Measurements from ENCODE around the gene ADD2. TPM values are rescaled to one million over a fixed set of nuclear protein-coding genes. Genes with fewer than 3 reads are reported as not detected.

ADD2 gene
- total and polyA plus RNA-seq, 7 experiments from 2014 or later = 1.8 to 18.8 (median 7.3) TPM

GRCh38 chr2:70747284-70747683, 20.7 kb downstream of the ADD2 start:
- Mint-ChIP-seq H3K4me1 (peaks cover 0 to 21% (median 10%) of the 10 kb centered on the region in 7 donors), H3K27ac (peak overlapping the region in 1 of 9 donors; percentile 5)
- CTCF ChIA-PET = interaction anchor here (0.6 kb wide), 1 partner anchor 171 kb away, joined by 3 read pairs; no protein-coding TSS in a partner anchor

GRCh38 chr2:70746094-70746974, 21.7 kb downstream of the ADD2 start:
- DNase-seq (no peak), ATAC-seq (no peak)
- Mint-ChIP-seq H3K4me1 (peaks cover 0 to 21% (median 10%) of the 10 kb centered on the region in 7 donors), H3K36me3 (peaks cover 0 to 16% (median 13%) of the 10 kb centered on the region in 5 donors), H3K4me3 (no peak overlapping the region), H3K27me3 (peaks cover 0 to 3% (median 0%) of the 10 kb centered on the region in 5 donors), H3K9me3 (peaks cover 0 to 4% (median 0%) of the 10 kb centered on the region in 11 donors), H3K27ac (no peak overlapping the region)
- H3K9me3 ChIP-seq (ENCODE audit: control insufficient read depth in 2 of 3, low read length in 3 of 3) = no peaks in the 10 kb centered on the region
- no peak overlapping the region for H3K4me3 ChIP-seq (ENCODE audit: low read length)
- no peak overlapping the region for H3K27ac ChIP-seq (ENCODE audit: low read depth, low read length)
- H3K36me3 ChIP-seq (ENCODE audit: control insufficient read depth in 2 of 3, insufficient read depth in 3 of 3, low read length in 3 of 3) = no peaks in the 10 kb centered on the region
- H3K4me1 ChIP-seq (ENCODE audit: control insufficient read depth in 2 of 2, insufficient read depth in 2 of 2, low read length in 2 of 2) = no peaks in the 10 kb centered on the region
- ChIA-PET CTCF (interaction anchor here (0.8 kb wide), 1 partner anchor 42 kb away, joined by 3 read pairs; no protein-coding TSS in a partner anchor), POLR2A (no interaction called here)
- intact Hi-C loops (cut with micrococcal nuclease) = no loop called here
- H3K27me3 ChIP-seq (ENCODE audit: control insufficient read depth in 2 of 2, insufficient read depth in 2 of 2, low read length in 2 of 2) = peaks cover 0 to 2% of the 10 kb centered on the region in 2 donors

More at GRCh38 chr2:70747284-70747683, 20.7 kb downstream of the ADD2 start:
- Mint-ChIP-seq H3K4me3 (no peak overlapping the region), H3K9me3 (peaks cover 0 to 4% (median 0%) of the 10 kb centered on the region in 11 donors), H3K27me3 (peaks cover 0 to 3% (median 0%) of the 10 kb centered on the region in 5 donors), H3K36me3 (peaks cover 0 to 14% (median 10%) of the 10 kb centered on the region in 5 donors)
- Histone ChIP-seq H3K36me3 (ENCODE audit: control insufficient read depth in 2 of 3, insufficient read depth in 3 of 3, low read length in 3 of 3) (no peaks in the 10 kb centered on the region), H3K9me3 (ENCODE audit: control insufficient read depth in 2 of 3, low read length in 3 of 3) (no peaks in the 10 kb centered on the region), H3K27me3 (ENCODE audit: control insufficient read depth in 2 of 2, insufficient read depth in 2 of 2, low read length in 2 of 2) (peaks cover 0 to 2% of the 10 kb centered on the region in 2 donors), H3K27ac (ENCODE audit: low read depth, low read length) (no peak overlapping the region), H3K4me1 (ENCODE audit: control insufficient read depth in 2 of 2, insufficient read depth in 2 of 2, low read length in 2 of 2) (no peaks in the 10 kb centered on the region), H3K4me3 (ENCODE audit: low read length) (no peak overlapping the region)
- DNase-seq (no peak), ATAC-seq (no peak)
- intact Hi-C loops (cut with micrococcal nuclease) = no loop called here
- POLR2A ChIA-PET = no interaction called here

- H3K4me3 ChIP-seq (ENCODE audit: low read length) = no peak overlapping the region
- H3K36me3 ChIP-seq (ENCODE audit: control insufficient read depth in 2 of 3, insufficient read depth in 3 of 3, low read length in 3 of 3) = no peaks in the 10 kb centered on the region
- ATAC-seq (no peak), DNase-seq (no peak)
- no peak overlapping the region for H3K4me3 Mint-ChIP-seq
- CTCF ChIA-PET = no interaction called here
- intact Hi-C loops (cut with micrococcal nuclease) = no loop called here
- peaks cover 0 to 23% (median 20%) of the 10 kb centered on the region in 5 donors for H3K36me3 Mint-ChIP-seq
- POLR2A ChIA-PET = no interaction called here
- H3K27me3 Mint-ChIP-seq = peaks cover 0 to 3% (median 0%) of the 10 kb centered on the region in 5 donors
- H3K9me3 Mint-ChIP-seq = peaks cover 0 to 4% (median 1%) of the 10 kb centered on the region in 11 donors
- no peaks in the 10 kb centered on the region for H3K9me3 ChIP-seq (ENCODE audit: control insufficient read depth in 2 of 3, low read length in 3 of 3)
- no peaks in the 10 kb centered on the region for H3K4me1 ChIP-seq (ENCODE audit: control insufficient read depth in 2 of 2, insufficient read depth in 2 of 2, low read length in 2 of 2)
- H3K4me1 Mint-ChIP-seq = peaks cover 0 to 20% (median 10%) of the 10 kb centered on the region in 7 donors
- H3K27me3 ChIP-seq (ENCODE audit: control insufficient read depth in 2 of 2, insufficient read depth in 2 of 2, low read length in 2 of 2) = peaks cover 0 to 2% of the 10 kb centered on the region in 2 donors
- H3K27ac Mint-ChIP-seq = no peak overlapping the region
- no peak overlapping the region for H3K27ac ChIP-seq (ENCODE audit: low read depth, low read length)
Observed at GRCh38 chr2:70745276-70745825, 22.6 kb downstream of the ADD2 start.

- ATAC-seq (no peak), DNase-seq (no peak)
- Mint-ChIP-seq H3K4me1 (peaks cover 0 to 17% (median 7%) of the 10 kb centered on the region in 7 donors), H3K27me3 (peaks cover 0 to 3% (median 0%) of the 10 kb centered on the region in 5 donors), H3K4me3 (no peak overlapping the region), H3K27ac (peak overlapping the region in 1 of 9 donors; percentile 43), H3K9me3 (peaks cover 0 to 10% (median 4%) of the 10 kb centered on the region in 11 donors), H3K36me3 (peaks cover 0 to 29% (median 22%) of the 10 kb centered on the region in 5 donors)
- no peak overlapping the region for H3K4me3 ChIP-seq (ENCODE audit: low read length)
- H3K9me3 ChIP-seq (ENCODE audit: control insufficient read depth in 2 of 3, low read length in 3 of 3) = no peaks in the 10 kb centered on the region
- H3K36me3 ChIP-seq (ENCODE audit: control insufficient read depth in 2 of 3, insufficient read depth in 3 of 3, low read length in 3 of 3) = no peaks in the 10 kb centered on the region
- peaks cover 0 to 2% of the 10 kb centered on the region in 2 donors for H3K27me3 ChIP-seq (ENCODE audit: control insufficient read depth in 2 of 2, insufficient read depth in 2 of 2, low read length in 2 of 2)
- intact Hi-C loops (cut with micrococcal nuclease) = no loop called here
- ChIA-PET CTCF (no interaction called here), POLR2A (no interaction called here)
- H3K4me1 ChIP-seq (ENCODE audit: control insufficient read depth in 2 of 2, insufficient read depth in 2 of 2, low read length in 2 of 2) = no peaks in the 10 kb centered on the region
- H3K27ac ChIP-seq (ENCODE audit: low read depth, low read length) = no peak overlapping the region
Observed at GRCh38 chr2:70744397-70744796, 23.6 kb downstream of the ADD2 start.

GRCh38 chr2:70743677-70744076, 24.3 kb downstream of the ADD2 start:
- Mint-ChIP-seq H3K36me3 (peaks cover 0 to 35% (median 22%) of the 10 kb centered on the region in 5 donors), H3K9me3 (peaks cover 0 to 17% (median 4%) of the 10 kb centered on the region in 11 donors)

GRCh38 chr2:70743068-70743467, 24.9 kb downstream of the ADD2 start:
- peaks cover 0 to 14% (median 6%) of the 10 kb centered on the region in 7 donors for H3K4me1 Mint-ChIP-seq
- Histone ChIP-seq H3K9me3 (ENCODE audit: control insufficient read depth in 2 of 3, low read length in 3 of 3) (no peaks in the 10 kb centered on the region), H3K4me1 (ENCODE audit: control insufficient read depth in 2 of 2, insufficient read depth in 2 of 2, low read length in 2 of 2) (no peaks in the 10 kb centered on the region), H3K36me3 (ENCODE audit: control insufficient read depth in 2 of 3, insufficient read depth in 3 of 3, low read length in 3 of 3) (no peaks in the 10 kb centered on the region), H3K27me3 (ENCODE audit: control insufficient read depth in 2 of 2, insufficient read depth in 2 of 2, low read length in 2 of 2) (no peaks in the 10 kb centered on the region), H3K4me3 (ENCODE audit: low read length) (no peak overlapping the region), H3K27ac (ENCODE audit: low read depth, low read length) (no peak overlapping the region)
- H3K4me3 Mint-ChIP-seq = no peak overlapping the region
- no peak overlapping the region for H3K27ac Mint-ChIP-seq
- peaks cover 0 to 3% (median 0%) of the 10 kb centered on the region in 5 donors for H3K27me3 Mint-ChIP-seq
- ChIA-PET CTCF (no interaction called here), POLR2A (no interaction called here)
- no peak for ATAC-seq
- H3K36me3 Mint-ChIP-seq = peaks cover 0 to 35% (median 22%) of the 10 kb centered on the region in 5 donors
- intact Hi-C loops (cut with micrococcal nuclease) = no loop called here
- no peak for DNase-seq
- peaks cover 0 to 17% (median 4%) of the 10 kb centered on the region in 11 donors for H3K9me3 Mint-ChIP-seq

More at GRCh38 chr2:70743677-70744076, 24.3 kb downstream of the ADD2 start:
- DNase-seq = no peak
- intact Hi-C loops (cut with micrococcal nuclease) = no loop called here
- Mint-ChIP-seq H3K4me1 (peaks cover 0 to 14% (median 6%) of the 10 kb centered on the region in 7 donors), H3K27ac (no peak overlapping the region), H3K27me3 (peaks cover 0 to 3% (median 0%) of the 10 kb centered on the region in 5 donors), H3K4me3 (no peak overlapping the region)
- no peak for ATAC-seq
- Histone ChIP-seq H3K4me1 (ENCODE audit: control insufficient read depth in 2 of 2, insufficient read depth in 2 of 2, low read length in 2 of 2) (no peaks in the 10 kb centered on the region), H3K27ac (ENCODE audit: low read depth, low read length) (no peak overlapping the region), H3K9me3 (ENCODE audit: control insufficient read depth in 2 of 3, low read length in 3 of 3) (no peaks in the 10 kb centered on the region), H3K27me3 (ENCODE audit: control insufficient read depth in 2 of 2, insufficient read depth in 2 of 2, low read length in 2 of 2) (peaks cover 0 to 2% of the 10 kb centered on the region in 2 donors), H3K4me3 (ENCODE audit: low read length) (no peak overlapping the region), H3K36me3 (ENCODE audit: control insufficient read depth in 2 of 3, insufficient read depth in 3 of 3, low read length in 3 of 3) (no peaks in the 10 kb centered on the region)
- ChIA-PET CTCF (no interaction called here), POLR2A (no interaction called here)
